PC-3 (cell line): Measurements from ENCODE around the gene ONECUT1. TPM values are rescaled to one million over a fixed set of nuclear protein-coding genes. Genes with fewer than 3 reads are reported as not detected.

Experiments
- ATAC-seq: fragments of 200-7000 bp; cut with Tn5 transposase; 2 replicates; pipeline ENCODE4 v1.9.1; 2020; ENCODE audit warnings: mild to moderate bottlenecking, moderate library complexity
- BruUV-seq: library from RNA; stranded (reverse); fragments of 400-500 nt; replicated peaks from 2 replicates; lab custom pipeline; 2021; lab: Mats Ljungman, UMichigan
- CTCF ChIA-PET: fragments of 300-600 bp; sonication (Branson Sonifier 250); formaldehyde crosslinking; loops from one replicate; lab custom pipeline; 2022; ENCODE audit warnings: antibody characterized with exemption; lab: Charles Lee
- POLR2A ChIA-PET: fragments of 300-600 bp; sonication (Branson Sonifier 250); formaldehyde crosslinking; loops from one replicate; lab custom pipeline; 2022; ENCODE audit warnings: antibody characterized with exemption; ENCODE audit not compliant: unreplicated experiment; lab: Charles Lee
- DNase-seq: peaks from one replicate; pipeline ENCODE4 v3.0.0-alpha.2; 2015
- H2AFZ ChIP-seq: fragments of 300-600 bp; sonication (generic); 2 replicates; pipeline ENCODE4 v1.6.0; 2016; ENCODE audit warnings: antibody characterized with exemption, low read length
- H3F3A ChIP-seq: fragments of 300-600 bp; sonication (generic); one replicate; pipeline ENCODE4 v1.6.0; 2017; ENCODE audit warnings: antibody characterized with exemption, low read length, control low read depth, mild to moderate bottlenecking; ENCODE audit not compliant: unreplicated experiment
- H3K27ac ChIP-seq: fragments of 300-600 bp; sonication (generic); 2 replicates; pipeline ENCODE4 v1.5.1; 2016; ENCODE audit warnings: mild to moderate bottlenecking, low read length
- H3K27me3 ChIP-seq: fragments of 300-600 bp; sonication (generic); 2 replicates; pipeline ENCODE4 v1.6.1; 2016; ENCODE audit warnings: low read length, mixed read lengths
- H3K36me3 ChIP-seq: fragments of 300-600 bp; sonication (generic); 2 replicates; pipeline ENCODE4 v1.6.1; 2016; ENCODE audit warnings: low read depth, mixed run types, low read length, mixed read lengths
- H3K4me1 ChIP-seq: fragments of 300-600 bp; sonication (generic); 2 replicates; pipeline ENCODE4 v1.5.1; 2016; ENCODE audit warnings: low read length; ENCODE audit not compliant: insufficient read depth
- H3K4me2 ChIP-seq: fragments of 300-600 bp; sonication (generic); 2 replicates; pipeline ENCODE4 v1.6.0; 2016; ENCODE audit warnings: low read length
- H3K4me3 ChIP-seq: fragments of 300-600 bp; sonication (generic); 2 replicates; pipeline ENCODE4 v1.5.1; 2016; ENCODE audit warnings: mild to moderate bottlenecking, low read length, mixed read lengths
- H3K79me2 ChIP-seq: fragments of 300-600 bp; sonication (generic); 2 replicates; pipeline ENCODE4 v1.6.1; 2017; ENCODE audit warnings: low read length, mixed read lengths
- H3K9ac ChIP-seq: fragments of 300-600 bp; sonication (generic); 2 replicates; pipeline ENCODE4 v1.6.0; 2016; ENCODE audit warnings: mild to moderate bottlenecking, low read length
- H3K9me2 ChIP-seq: fragments of 300-600 bp; sonication (generic); replicated peaks from 2 replicates; pipeline ENCODE4 v1.6.1; 2016; ENCODE audit warnings: mixed run types, low read length, mixed read lengths
- H3K9me3 ChIP-seq: fragments of 300-600 bp; sonication (generic); 2 replicates; pipeline ENCODE4 v1.6.1; 2016; ENCODE audit warnings: low read length, mixed read lengths
- H4K20me1 ChIP-seq: fragments of 300-600 bp; sonication (generic); 2 replicates; pipeline ENCODE4 v1.6.1; 2016; ENCODE audit warnings: low read length, mixed read lengths
- CTCF ChIP-seq: fragments of 300-600 bp; sonication (generic); conservative IDR thresholded peaks from 2 replicates; pipeline ENCODE4 v1.5.1; 2017; ENCODE audit warnings: antibody characterized with exemption, low read depth, mild to moderate bottlenecking, low read length
- EZH2 ChIP-seq: fragments of 300-600 bp; sonication (generic); IDR thresholded peaks from one replicate; pipeline ENCODE4 v1.6.1; 2017; ENCODE audit warnings: antibody characterized with exemption, mild to moderate bottlenecking, low read length; ENCODE audit not compliant: unreplicated experiment
- EZH2phosphoT487 ChIP-seq: fragments of 300-600 bp; sonication (generic); IDR thresholded peaks from 2 replicates; pipeline ENCODE4 v1.6.1; 2018; ENCODE audit warnings: mild to moderate bottlenecking, antibody characterized with exemption, low read length, borderline replicate concordance
- intact Hi-C: fragments of 100-400 bp; cut with micrococcal nuclease; formaldehyde crosslinking; loops from 2 replicates; pipeline ENCODE4 v1.9.0; 2023
- total RNA-seq: library from RNA; depleted of rRNA; stranded (reverse); fragments of >200 nt; gene quantifications from 2 replicates; pipeline ENCODE4 v1.2.3, GENCODE V29; 2014

The ONECUT1 gene
- total RNA-seq, 1 experiment from 2014 or later: not detected

GRCh38 chr15:52788099-52788986 is 1.8 kb downstream of the ONECUT1 start:
- H3K9me2 ChIP-seq: no peaks in the 10 kb centered on the region
- CTCF ChIA-PET: no interaction called here
- no peaks in the 10 kb centered on the region for H3K9me3 ChIP-seq
- intact Hi-C loops: no loop called here
- H3K27me3 ChIP-seq: peaks cover 8% of the 10 kb centered on the region; the same call in 1 of the 2 replicates
- H4K20me1 ChIP-seq: no peaks in the 10 kb centered on the region
- no peak for TF ChIP-seq EZH2phosphoT487
- TF ChIP-seq CTCF: no peak
- TF ChIP-seq EZH2: no peak
- no peak overlapping the region for H3K4me2 ChIP-seq
- no peak overlapping the region for H3K9ac ChIP-seq
- H3F3A ChIP-seq: no peaks in the 10 kb centered on the region
- H3K4me3 ChIP-seq: no peak overlapping the region
- no peak overlapping the region for H2AFZ ChIP-seq
- no peak overlapping the region for H3K27ac ChIP-seq
- H3K79me2 ChIP-seq: no peaks in the 10 kb centered on the region
- H3K36me3 ChIP-seq: no peaks in the 10 kb centered on the region
- no peaks in the 10 kb centered on the region for H3K4me1 ChIP-seq
- no TSS peak for BruUV-seq
- no peak for ATAC-seq
- POLR2A ChIA-PET: no interaction called here
- no peak for DNase-seq

- intact Hi-C loops: no loop called here
- no peaks in the 10 kb centered on the region for H3K4me1 ChIP-seq
- DNase-seq (no peak), ATAC-seq (no peak)
- ChIA-PET CTCF (no interaction called here), POLR2A (no interaction called here)
- H2AFZ ChIP-seq: no peak overlapping the region
- BruUV-seq: no TSS peak
- no peaks in the 10 kb centered on the region for H3F3A ChIP-seq
- H3K36me3 ChIP-seq: no peaks in the 10 kb centered on the region
- H3K9ac ChIP-seq: no peak overlapping the region
- peaks cover 7% of the 10 kb centered on the region; the same call in 1 of the 2 replicates for H3K27me3 ChIP-seq
- H4K20me1 ChIP-seq: no peaks in the 10 kb centered on the region
- no peak overlapping the region for H3K4me2 ChIP-seq
- H3K27ac ChIP-seq: no peak overlapping the region
- no peak for TF ChIP-seq EZH2phosphoT487
- TF ChIP-seq CTCF: no peak
- TF ChIP-seq EZH2: no peak
- no peak overlapping the region for H3K4me3 ChIP-seq
- no peaks in the 10 kb centered on the region for H3K9me3 ChIP-seq
- no peaks in the 10 kb centered on the region for H3K79me2 ChIP-seq
- H3K9me2 ChIP-seq: no peaks in the 10 kb centered on the region
Observed at GRCh38 chr15:52787549-52788098, 2.5 kb downstream of the ONECUT1 start.

GRCh38 chr15:52787123-52787503 is 3.0 kb downstream of the ONECUT1 start:
- Histone ChIP-seq H3K36me3 (no peaks in the 10 kb centered on the region), H3K9me2 (no peaks in the 10 kb centered on the region), H3K4me1 (no peaks in the 10 kb centered on the region), H3K79me2 (no peaks in the 10 kb centered on the region), H3K27ac (no peak overlapping the region), H3K9me3 (no peaks in the 10 kb centered on the region), H3K27me3 (peaks cover 9% of the 10 kb centered on the region), H3K4me3 (no peak overlapping the region), H3K9ac (no peak overlapping the region), H2AFZ (no peak overlapping the region), H4K20me1 (no peaks in the 10 kb centered on the region), H3K4me2 (no peak overlapping the region), H3F3A (no peaks in the 10 kb centered on the region)
- no peak for DNase-seq
- TF ChIP-seq EZH2phosphoT487 (no peak), EZH2 (no peak), CTCF (no peak)
- CTCF ChIA-PET: no interaction called here
- BruUV-seq: no TSS peak
- POLR2A ChIA-PET: no interaction called here
- no peak for ATAC-seq
- intact Hi-C loops: no loop called here
